GM19372 (cell line): Measurements from ENCODE around the gene CLCN3.
"Not testable (repeated sequence)": the region's sequence is repeated elsewhere in the genome, so short reads cannot be mapped to it uniquely, and the experiment has no call there.

Source experiments
- ATAC-seq: cut with Tn5 transposase; IDR thresholded peaks from one replicate; pipeline ENCODE4 v1.9.1; 2021; ENCODE audit warnings: mild to moderate bottlenecking, low read depth, moderate library complexity; ENCODE audit not compliant: unreplicated experiment

Gene CLCN3

GRCh38 chr4:169616846-169617245 is 3.5 kb upstream of the CLCN3 start:
- no peak for ATAC-seq

- ATAC-seq: no peak
Observed at GRCh38 chr4:169617306-169617705, 3.1 kb upstream of the CLCN3 start.

GRCh38 chr4:169618286-169618685 is 2.1 kb upstream of the CLCN3 start:
- ATAC-seq: no peak

- no peak for ATAC-seq
Observed at GRCh38 chr4:169618986-169619385, 1.4 kb upstream of the CLCN3 start.

- ATAC-seq: peak; percentile 42
Observed at GRCh38 chr4:169619518-169619957, 840 bp upstream of the CLCN3 start.

- no peak for ATAC-seq
Observed at GRCh38 chr4:169620880-169621248, 486 bp downstream of the CLCN3 start.

- no peak for ATAC-seq
Observed at GRCh38 chr4:169621731-169622492, 1.5 kb downstream of the CLCN3 start.

GRCh38 chr4:169622566-169622965 is 2.2 kb downstream of the CLCN3 start:
- ATAC-seq: no peak

- ATAC-seq: not testable (repeated sequence)
Observed at GRCh38 chr4:169624012-169624411, 3.6 kb downstream of the CLCN3 start.

- no peak for ATAC-seq
Observed at GRCh38 chr4:169625886-169626285, 5.5 kb downstream of the CLCN3 start.

GRCh38 chr4:169626331-169627282 is 6.2 kb downstream of the CLCN3 start:
- ATAC-seq: no peak

GRCh38 chr4:169627307-169627706 is 6.9 kb downstream of the CLCN3 start:
- no peak for ATAC-seq

- no peak for ATAC-seq
Observed at GRCh38 chr4:169628579-169628978, 8.2 kb downstream of the CLCN3 start.

GRCh38 chr4:169630069-169630468 is 9.7 kb downstream of the CLCN3 start:
- no peak for ATAC-seq

GRCh38 chr4:169632896-169633295 is 12.5 kb downstream of the CLCN3 start:
- no peak for ATAC-seq

GRCh38 chr4:169634975-169635374 is 14.6 kb downstream of the CLCN3 start:
- ATAC-seq: no peak

- ATAC-seq: no peak
Observed at GRCh38 chr4:169640261-169640870, 20.0 kb downstream of the CLCN3 start.

GRCh38 chr4:169644802-169645201 is 24.4 kb downstream of the CLCN3 start:
- ATAC-seq: no peak

- ATAC-seq: no peak
Observed at GRCh38 chr4:169645627-169646026, 25.2 kb downstream of the CLCN3 start.

GRCh38 chr4:169649545-169650226 is 29.3 kb downstream of the CLCN3 start:
- no peak for ATAC-seq
